ENCODE results near the gene AHDC1.

DNA sequence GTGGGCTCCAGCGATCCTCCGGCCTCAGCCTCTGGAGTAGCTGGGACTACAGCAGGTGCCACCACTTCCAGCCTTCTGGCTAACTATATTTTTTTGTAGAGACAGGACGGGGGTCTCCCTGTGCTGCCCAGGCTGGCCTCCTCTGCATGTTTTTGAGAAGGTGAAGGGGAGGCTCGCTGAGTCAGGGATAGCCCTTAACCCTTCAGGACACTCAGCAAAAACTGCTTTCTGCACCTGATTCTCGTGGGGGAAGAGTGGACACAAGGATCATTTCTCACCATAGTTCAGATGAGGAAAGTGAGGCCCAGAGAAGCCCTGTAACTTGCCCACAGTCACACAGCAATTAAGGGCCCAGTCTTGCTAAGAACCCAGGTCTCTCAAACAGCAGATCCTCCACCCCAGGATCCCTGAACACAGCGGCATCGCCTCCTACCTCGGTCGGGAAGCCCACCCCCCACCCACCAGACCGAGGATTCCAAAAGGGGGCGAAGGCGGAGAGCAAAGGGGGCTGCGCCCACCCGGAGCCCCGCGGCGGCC lies 29.8 kb upstream of the AHDC1 start:
- no peak for TF ChIP-seq CTCF (optimal IDR thresholded peaks at IDR 0.05 in 1 of 3, IDR thresholded peaks at IDR 0.05 in 1 of 3, conservative IDR thresholded peaks at IDR 0.05 in 1 of 3; ENCODE audit: extremely low read depth in 1 of 3, insufficient read depth in 2 of 3, low read length in 3 of 3)
- no peak for TF ChIP-seq EZH2 (IDR thresholded peaks at IDR 0.05; ENCODE audit: low read length)
